Ovary (tissue), 9 donors: ENCODE results near the gene ZNF398. TPM values are rescaled to one million over a fixed set of nuclear protein-coding genes. Genes with fewer than 3 reads are reported as not detected.
A peak's percentile ranks its signal among the peaks of the same experiment; 100 is the strongest.

ENCODE experiments used
- DNase-seq, 5 donors: peaks; one replicate each; pipeline ENCODE4 v3.0.0-alpha.2; 2019 to 2020
- H3K27ac ChIP-seq, 2 donors: fragments of 200-600 bp; one replicate each; pipeline versions ENCODE4 v1.5.1 to v1.8.0; 2019 to 2022
- H3K27me3 ChIP-seq: fragments of 200-600 bp; one replicate; pipeline ENCODE4 v1.8.0; 2022
- H3K36me3 ChIP-seq: fragments of 200-600 bp; sonication (generic); one replicate; pipeline ENCODE4 v1.5.1; 2019
- H3K4me1 ChIP-seq: one replicate; pipeline ENCODE4 v1.8.1; 2013; ENCODE audit warnings: mild to moderate bottlenecking, moderate library complexity; ENCODE audit not compliant: insufficient read depth
- H3K4me3 ChIP-seq: fragments of 200-600 bp; sonication (generic); one replicate; pipeline ENCODE4 v1.5.1; 2017
- H3K9me3 ChIP-seq, 2 donors: fragments of 200-600 bp in 1 of 2; sonication (generic) in 1 of 2; one replicate each; pipeline versions ENCODE4 v1.5.1 to v1.8.1; 2013 to 2019; ENCODE audit warnings: mild to moderate bottlenecking in 1 of 2, moderate library complexity in 1 of 2
- EP300 ChIP-seq: sonication (generic); formaldehyde crosslinking; IDR thresholded peaks from one replicate; pipeline ENCODE4 v1.6.1; 2017; ENCODE audit warnings: antibody characterized with exemption
- POLR2A ChIP-seq: fragments of 450-650 bp; IDR thresholded peaks from one replicate; pipeline ENCODE4 v1.6.1; 2017; ENCODE audit warnings: antibody characterized with exemption, mild to moderate bottlenecking, moderate library complexity
- WGBS, 3 donors: extraction: QIAGEN DNeasy Blood & Tissue Kit in 1 of 3; methylation state at CpG; one replicate each; pipeline versions ENCODE4 v1.1.5 to v1.1.7; 2013 to 2017; 5-methylcytosine and 5-hydroxymethylcytosine counted together
- intact Hi-C, 4 donors: fragments of 100-400 bp; cut with DNase I; formaldehyde crosslinking; loops; one replicate each; pipeline versions ENCODE4 v1.11.0 to v1.15.1; 2022 to 2023
- polyA plus RNA-seq, 2 donors: library from polyadenylated mRNA; stranded (reverse); fragments of 200-250 nt in 1 of 2; fragments of 350-450 nt in 1 of 2; fragmentation: Illumina TruSeq in 1 of 2; extraction: RNeasy Lipid Tissue Mini Kit (QIAGEN cat#74804) in 1 of 2; gene quantifications; one replicate each; pipeline ENCODE4 v1.2.3, GENCODE V29; 2013 to 2014
- total RNA-seq, 7 donors: library from RNA; depleted of rRNA in 2 of 7; stranded (reverse); fragments of >200 nt in 2 of 7; fragmentation: NEBNext Ultra II Directional in 3 of 7; extraction: Animal tissue kit (Norgen Biotek cat#: 25700) in 3 of 7; gene quantifications; one replicate each; pipeline versions ENCODE4 v1.1.0 to v1.2.4, GENCODE V29; 2016 to 2023
- TF ChIP-seq, protein P1 (sequence below), 3 donors: fragments of 450-650 bp in 2 of 3; fragments of 200-600 bp in 1 of 3; IDR thresholded peaks; one replicate each; pipeline versions ENCODE4 v1.5.1 to v1.8.0; 2016 to 2022; ENCODE audit warnings: antibody characterized with exemption in 3 of 3, mild to moderate bottlenecking in 1 of 3
- donor health status: DM: no; HTN: no; CAD: no; lungs with moderate emphysema.
- donor health status: DM: no; HTN: no; CAD: no.
- donor health status: Bipolar disorder and iron deficiency.
- donor health status: DM: yes; HTN: yes; CAD: no.
- donor health status: DM: no; HTN: no; CAD: no.
- donor health status: DM: yes; HTN: yes; CAD: no.

ZNF398 gene
- total and polyA plus RNA-seq, 9 donors, result 5.0 to 20.6 (median 17.3) TPM

DNA sequence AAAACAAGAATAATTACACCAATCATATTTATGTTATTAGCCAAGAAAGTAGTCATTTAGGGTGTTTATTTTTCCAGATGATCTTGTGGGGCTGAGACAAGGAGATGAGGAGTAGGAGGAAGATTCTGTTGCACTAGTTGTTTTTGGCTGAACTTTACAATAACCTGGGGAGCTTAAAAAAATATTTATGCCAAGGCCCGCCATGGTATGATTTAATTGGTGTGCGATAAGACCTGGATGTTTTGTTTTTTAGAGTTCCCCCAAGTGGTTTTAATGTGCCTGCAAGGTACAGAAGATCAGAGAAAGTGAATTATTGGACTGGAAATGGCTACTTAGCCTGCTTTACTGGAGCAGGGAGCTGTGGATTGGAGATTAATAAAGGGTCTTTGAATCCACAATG lies 41.0 kb downstream of the ZNF398 start:
- WGBS, 3 donors, result 2 to 9% (median 8%) methylated on average over 2 of the region's 2 CpGs

DNA sequence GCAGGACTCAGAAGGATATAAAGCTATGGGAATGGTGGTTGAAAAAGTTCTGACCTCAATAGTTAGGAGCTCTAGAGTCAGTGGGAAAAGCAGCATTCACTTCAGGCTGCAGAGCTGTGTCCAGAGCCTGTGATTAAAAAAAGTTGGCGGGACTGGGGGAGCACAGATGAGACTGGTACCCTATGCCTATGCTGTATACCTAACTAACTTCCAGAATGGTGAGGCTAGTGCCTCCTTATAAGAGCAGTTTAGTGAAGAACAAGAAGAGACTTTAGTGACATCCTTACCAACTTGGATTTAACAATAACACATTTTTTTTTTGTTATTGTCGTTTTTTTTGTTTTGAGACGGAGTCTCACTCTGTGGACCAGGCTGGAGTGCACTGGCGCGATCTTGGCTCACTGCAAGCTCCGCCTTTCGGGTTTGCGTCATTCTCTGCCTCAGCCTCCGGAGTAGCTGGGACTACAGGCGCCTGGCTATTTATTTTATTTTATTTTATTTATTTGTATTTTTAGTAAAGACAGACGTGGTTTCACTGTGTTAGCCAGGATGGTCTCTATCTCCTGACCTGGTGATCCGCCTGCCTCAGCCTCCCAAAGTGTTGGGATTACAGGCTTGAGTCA lies 41.5 kb downstream of the ZNF398 start:
- H3K4me1 ChIP-seq, result no peaks in the 10 kb centered on the region
- intact Hi-C loops, result no loop called here
- no peak overlapping the region for H3K27ac ChIP-seq
- no peaks in the 10 kb centered on the region for H3K27me3 ChIP-seq
- H3K36me3 ChIP-seq, result no peaks in the 10 kb centered on the region
- H3K9me3 ChIP-seq, result no peaks in the 10 kb centered on the region
- TF ChIP-seq EP300 (no peak), POLR2A (no peak)
- TF ChIP-seq, protein P1, sequence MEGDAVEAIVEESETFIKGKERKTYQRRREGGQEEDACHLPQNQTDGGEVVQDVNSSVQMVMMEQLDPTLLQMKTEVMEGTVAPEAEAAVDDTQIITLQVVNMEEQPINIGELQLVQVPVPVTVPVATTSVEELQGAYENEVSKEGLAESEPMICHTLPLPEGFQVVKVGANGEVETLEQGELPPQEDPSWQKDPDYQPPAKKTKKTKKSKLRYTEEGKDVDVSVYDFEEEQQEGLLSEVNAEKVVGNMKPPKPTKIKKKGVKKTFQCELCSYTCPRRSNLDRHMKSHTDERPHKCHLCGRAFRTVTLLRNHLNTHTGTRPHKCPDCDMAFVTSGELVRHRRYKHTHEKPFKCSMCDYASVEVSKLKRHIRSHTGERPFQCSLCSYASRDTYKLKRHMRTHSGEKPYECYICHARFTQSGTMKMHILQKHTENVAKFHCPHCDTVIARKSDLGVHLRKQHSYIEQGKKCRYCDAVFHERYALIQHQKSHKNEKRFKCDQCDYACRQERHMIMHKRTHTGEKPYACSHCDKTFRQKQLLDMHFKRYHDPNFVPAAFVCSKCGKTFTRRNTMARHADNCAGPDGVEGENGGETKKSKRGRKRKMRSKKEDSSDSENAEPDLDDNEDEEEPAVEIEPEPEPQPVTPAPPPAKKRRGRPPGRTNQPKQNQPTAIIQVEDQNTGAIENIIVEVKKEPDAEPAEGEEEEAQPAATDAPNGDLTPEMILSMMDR (IDR thresholded peaks at IDR 0.05), result no peak
- no peak overlapping the region for H3K4me3 ChIP-seq
- DNase-seq, result peak in 2 of 5 donors; percentile 32 to 40
- 37 to 51% (median 42%) methylated on average over 12 of the region's 12 CpGs for WGBS, 3 donors

More for the DNA sequence above, 41.0 kb downstream of the ZNF398 start:
- TF ChIP-seq POLR2A, result no peak
- TF ChIP-seq, protein P1 (IDR thresholded peaks at IDR 0.05), result no peak
- no peak for TF ChIP-seq EP300
- no peaks in the 10 kb centered on the region for H3K36me3 ChIP-seq
- no peak overlapping the region for H3K4me3 ChIP-seq
- H3K4me1 ChIP-seq, result no peaks in the 10 kb centered on the region
- intact Hi-C loops, result no loop called here
- no peaks in the 10 kb centered on the region for H3K9me3 ChIP-seq
- no peaks in the 10 kb centered on the region for H3K27me3 ChIP-seq
- no peak overlapping the region for H3K27ac ChIP-seq
- DNase-seq, result no peak

DNA sequence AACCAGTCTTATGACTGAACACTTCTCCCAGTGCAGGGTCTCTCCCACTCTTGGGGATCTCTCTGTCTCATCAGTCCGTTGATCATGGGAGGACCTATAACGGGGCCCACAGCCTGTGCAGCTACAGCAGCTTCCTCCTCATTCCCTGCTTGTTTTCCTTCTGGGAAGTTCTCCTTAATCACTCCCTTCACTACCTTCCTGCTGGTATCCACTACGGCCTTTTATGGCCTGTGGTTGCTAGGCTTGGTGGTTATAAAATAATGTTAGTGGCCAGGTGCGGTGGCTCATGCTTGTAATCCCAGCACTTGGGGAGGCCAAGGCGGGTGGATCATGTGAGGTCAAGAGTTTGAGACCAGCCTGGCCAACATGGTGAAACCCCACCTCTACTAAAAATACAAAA lies 44.6 kb downstream of the ZNF398 start:
- intact Hi-C loops, result no loop called here
- Histone ChIP-seq H3K36me3 (no peaks in the 10 kb centered on the region), H3K27ac (no peak overlapping the region), H3K4me1 (peaks cover 4% of the 10 kb centered on the region), H3K4me3 (no peak overlapping the region), H3K27me3 (no peaks in the 10 kb centered on the region), H3K9me3 (no peaks in the 10 kb centered on the region)
- WGBS, 3 donors, result 51 to 61% (median 56%) methylated on average over 5 of the region's 5 CpGs
- DNase-seq, result no peak
- TF ChIP-seq EP300, result no peak
- no peak for TF ChIP-seq POLR2A
- TF ChIP-seq, protein P1 (IDR thresholded peaks at IDR 0.05), result no peak

- peaks cover 6% of the 10 kb centered on the region for H3K4me1 ChIP-seq
- DNase-seq, result no peak
- intact Hi-C loops, result no loop called here
- H3K27ac ChIP-seq, result peak overlapping the region in 1 of 2 donors; percentile 80
- no peaks in the 10 kb centered on the region for H3K9me3 ChIP-seq
- 78 to 83% (median 81%) methylated on average over 4 of the region's 4 CpGs for WGBS, 3 donors
- TF ChIP-seq POLR2A, result no peak
- no peak for TF ChIP-seq EP300
- TF ChIP-seq, protein P1 (IDR thresholded peaks at IDR 0.05), result no peak
- no peaks in the 10 kb centered on the region for H3K27me3 ChIP-seq
- no peaks in the 10 kb centered on the region for H3K36me3 ChIP-seq
- H3K4me3 ChIP-seq, result peak overlapping the region; percentile 86
Measured at GRCh38 chr7:149194799-149195179, 47.5 kb downstream of the ZNF398 start.
